Liver (tissue), 3 donors: ENCODE results near the gene STEAP3.

ENCODE experiments used
- FOXA1 ChIP-seq: IDR thresholded peaks from 2 replicates; pipeline ENCODE4 v1.6.1; 2016; ENCODE audit warnings: antibody characterized with exemption
- JUND ChIP-seq, 2 donors: IDR thresholded peaks; 2 replicates each; pipeline ENCODE4 v1.6.1; 2016; ENCODE audit warnings: antibody characterized with exemption in 2 of 2
- MAX ChIP-seq: IDR thresholded peaks from 2 replicates; pipeline ENCODE4 v1.6.1; 2016; ENCODE audit warnings: antibody characterized with exemption
- REST ChIP-seq: IDR thresholded peaks from 2 replicates; pipeline ENCODE4 v1.6.1; 2016; ENCODE audit warnings: antibody characterized with exemption, mild to moderate bottlenecking
- SP1 ChIP-seq: IDR thresholded peaks from 2 replicates; pipeline ENCODE4 v1.6.1; 2018; ENCODE audit warnings: antibody characterized with exemption, mild to moderate bottlenecking
- TAF1 ChIP-seq: conservative IDR thresholded peaks from 2 replicates; pipeline ENCODE4 v1.6.1; 2016; ENCODE audit warnings: antibody characterized with exemption, mild to moderate bottlenecking
- TF ChIP-seq, protein P1 (sequence below): fragments of 150-350 bp; IDR thresholded peaks from 2 replicates; pipeline ENCODE4 v1.5.1; 2017; ENCODE audit warnings: improper control_type of control experiment, low read depth, low read length; ENCODE audit not compliant: missing input control
- donor health status: healthy.
- donor health status: healthy.

GRCh38 chr2:119195001-119195400 is 28.6 kb upstream of the STEAP3 start:
- TF ChIP-seq, protein P1, sequence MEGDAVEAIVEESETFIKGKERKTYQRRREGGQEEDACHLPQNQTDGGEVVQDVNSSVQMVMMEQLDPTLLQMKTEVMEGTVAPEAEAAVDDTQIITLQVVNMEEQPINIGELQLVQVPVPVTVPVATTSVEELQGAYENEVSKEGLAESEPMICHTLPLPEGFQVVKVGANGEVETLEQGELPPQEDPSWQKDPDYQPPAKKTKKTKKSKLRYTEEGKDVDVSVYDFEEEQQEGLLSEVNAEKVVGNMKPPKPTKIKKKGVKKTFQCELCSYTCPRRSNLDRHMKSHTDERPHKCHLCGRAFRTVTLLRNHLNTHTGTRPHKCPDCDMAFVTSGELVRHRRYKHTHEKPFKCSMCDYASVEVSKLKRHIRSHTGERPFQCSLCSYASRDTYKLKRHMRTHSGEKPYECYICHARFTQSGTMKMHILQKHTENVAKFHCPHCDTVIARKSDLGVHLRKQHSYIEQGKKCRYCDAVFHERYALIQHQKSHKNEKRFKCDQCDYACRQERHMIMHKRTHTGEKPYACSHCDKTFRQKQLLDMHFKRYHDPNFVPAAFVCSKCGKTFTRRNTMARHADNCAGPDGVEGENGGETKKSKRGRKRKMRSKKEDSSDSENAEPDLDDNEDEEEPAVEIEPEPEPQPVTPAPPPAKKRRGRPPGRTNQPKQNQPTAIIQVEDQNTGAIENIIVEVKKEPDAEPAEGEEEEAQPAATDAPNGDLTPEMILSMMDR = no peak
- peak; percentile 97 for TF ChIP-seq MAX
- TF ChIP-seq SP1 = peak; percentile 92
- TF ChIP-seq JUND (IDR thresholded peaks at IDR 0.05) = peak in 1 of 2 donors; percentile 80
- TF ChIP-seq REST = peak; percentile 75
- peak; percentile 23 for TF ChIP-seq FOXA1
- no peak for TF ChIP-seq TAF1
